HEK293T (cell line): ENCODE results near the gene EPX.

ENCODE experiments used
- ARNT ChIP-seq: fragments of 450-650 bp; IDR thresholded peaks from 2 replicates; pipeline ENCODE4 v1.6.1; 2017; ENCODE audit warnings: mild to moderate bottlenecking
- CTBP1 ChIP-seq: fragments of 450-650 bp; IDR thresholded peaks from 2 replicates; pipeline ENCODE4 v1.6.1; 2016; ENCODE audit warnings: borderline replicate concordance
- FOXA1 ChIP-seq: fragments of 450-650 bp; IDR thresholded peaks from 2 replicates; pipeline ENCODE4 v1.6.1; 2016; ENCODE audit warnings: mild to moderate bottlenecking
- FOXK2 ChIP-seq: fragments of 450-650 bp; IDR thresholded peaks from 2 replicates; pipeline ENCODE4 v1.6.1; 2016; ENCODE audit warnings: mild to moderate bottlenecking
- FOXM1 ChIP-seq: fragments of 450-650 bp; IDR thresholded peaks from 2 replicates; pipeline ENCODE4 v1.6.1; 2017; ENCODE audit warnings: mild to moderate bottlenecking, borderline replicate concordance
- HDGF ChIP-seq: fragments of 450-650 bp; IDR thresholded peaks from 2 replicates; pipeline ENCODE4 v1.6.1; 2017; ENCODE audit warnings: antibody characterized with exemption, borderline replicate concordance
- LEF1 ChIP-seq: fragments of 450-650 bp; IDR thresholded peaks from 2 replicates; pipeline ENCODE4 v1.6.1; 2017; ENCODE audit warnings: mild to moderate bottlenecking, borderline replicate concordance
- SUZ12 ChIP-seq: fragments of 450-650 bp; IDR thresholded peaks from 2 replicates; pipeline ENCODE4 v1.6.1; 2016; ENCODE audit warnings: mild to moderate bottlenecking
- TARDBP ChIP-seq: fragments of 450-650 bp; IDR thresholded peaks from 2 replicates; pipeline ENCODE4 v1.6.1; 2016
- ZNF384 ChIP-seq: fragments of 450-650 bp; IDR thresholded peaks from 2 replicates; pipeline ENCODE4 v1.6.1; 2016

DNA sequence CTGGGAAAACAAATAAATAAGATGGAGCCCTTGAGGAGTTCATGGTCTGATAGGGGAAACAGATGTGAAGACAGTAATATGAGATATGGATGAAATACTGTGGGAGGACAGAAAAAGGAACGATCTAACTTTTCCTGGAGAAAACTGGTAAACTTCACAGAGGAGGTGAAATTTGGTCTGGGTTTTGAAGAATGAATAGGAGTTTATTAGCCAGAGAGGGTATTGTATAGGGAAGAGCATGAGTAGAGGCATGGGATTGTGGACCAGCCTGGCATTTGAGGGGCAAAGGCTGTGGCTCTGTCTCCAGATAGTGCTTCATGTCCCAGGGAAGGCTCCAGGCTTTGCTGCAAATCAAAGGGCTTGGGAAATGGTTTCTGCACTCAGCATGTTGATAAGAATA, 47.5 kb downstream of the EPX start:
- TF ChIP-seq FOXA1 (no peak), SUZ12 (no peak), FOXM1 (no peak), HDGF (no peak), TARDBP (no peak), CTBP1 (no peak), FOXK2 (no peak), ZNF384 (no peak), ARNT (no peak), LEF1 (no peak)
